GM18868 (cell line): Measurements from ENCODE around the gene PRKAG2.

ENCODE experiments used
- ATAC-seq: cut with Tn5 transposase; IDR thresholded peaks from one replicate; pipeline ENCODE4 v1.9.1; 2021; ENCODE audit warnings: mild to moderate bottlenecking, moderate library complexity; ENCODE audit not compliant: unreplicated experiment

PRKAG2 gene

GRCh38 chr7:151866761-151867655 lies 9.9 kb downstream of the PRKAG2 start:
- no peak for ATAC-seq

DNA sequence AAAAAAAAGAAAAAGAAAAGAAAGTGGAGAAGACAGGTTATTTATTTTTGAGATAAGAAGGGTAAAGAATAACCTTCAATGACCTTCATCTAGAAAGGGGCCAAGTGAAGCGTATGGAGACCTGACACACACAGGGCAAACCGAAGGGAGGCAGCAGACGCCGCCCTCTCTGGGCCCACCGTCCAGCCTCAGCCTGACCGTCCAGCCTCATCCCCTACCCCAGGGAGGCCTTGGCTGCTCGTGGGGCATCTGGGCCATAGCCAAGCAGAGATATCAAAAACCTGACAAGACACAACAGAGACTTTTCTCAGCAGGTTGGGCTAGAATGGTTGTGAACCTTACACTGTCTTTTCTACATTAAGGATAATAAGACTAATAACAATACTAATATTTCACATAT lies 10.9 kb downstream of the PRKAG2 start:
- no peak for ATAC-seq

DNA sequence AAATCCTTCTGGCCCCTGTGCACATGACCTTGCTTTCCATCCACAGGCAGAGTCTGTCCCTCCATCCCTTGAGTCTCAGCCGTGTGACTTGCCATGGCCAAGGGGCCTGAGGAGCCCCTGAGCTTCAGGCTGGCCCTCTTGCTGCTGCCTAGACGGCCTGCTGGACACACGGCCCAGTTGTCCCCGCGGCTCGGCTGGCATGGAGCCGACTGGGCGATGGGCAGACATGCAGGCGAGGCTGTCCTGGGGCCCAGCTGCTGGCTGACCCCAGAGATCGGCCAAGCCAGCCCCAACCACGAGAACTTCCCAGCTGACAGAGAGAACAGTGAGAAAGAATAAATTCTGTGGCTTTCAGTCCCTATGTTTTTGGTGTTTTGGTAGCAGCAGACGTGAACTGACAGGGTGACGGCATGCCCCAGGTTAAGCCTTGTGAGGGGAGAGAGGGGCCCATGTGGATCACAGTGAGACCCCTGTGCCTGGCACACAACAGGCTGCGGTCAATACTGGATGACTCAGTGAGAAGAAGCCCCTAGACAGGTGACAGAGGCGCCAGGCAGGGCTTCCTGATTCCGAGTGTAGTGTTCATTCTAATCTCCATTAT lies 11.7 kb downstream of the PRKAG2 start:
- no peak for ATAC-seq

- no peak for ATAC-seq
These were observed 12.4 kb downstream of the PRKAG2 start for GRCh38 chr7:151864561-151864960.

DNA sequence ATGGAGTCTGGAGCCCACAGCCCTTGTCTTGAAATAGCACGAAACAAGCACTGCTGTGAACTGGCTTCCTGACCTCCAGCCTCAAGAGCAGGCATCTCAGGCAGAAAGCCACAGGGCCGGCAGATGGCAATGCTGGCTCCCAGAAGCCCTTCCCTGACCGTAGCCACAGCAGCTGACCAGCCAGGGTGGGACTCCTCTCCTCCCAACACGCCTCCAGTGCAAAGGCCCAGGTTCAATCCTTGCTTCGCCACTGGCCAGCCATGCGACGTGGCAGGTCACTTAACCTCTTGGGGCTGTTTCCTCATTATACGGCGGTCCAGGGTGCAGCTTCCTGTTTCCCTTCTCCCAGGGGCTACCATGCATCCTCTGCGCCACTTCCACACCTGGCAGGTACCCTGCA lies 12.8 kb downstream of the PRKAG2 start:
- ATAC-seq = no peak

DNA sequence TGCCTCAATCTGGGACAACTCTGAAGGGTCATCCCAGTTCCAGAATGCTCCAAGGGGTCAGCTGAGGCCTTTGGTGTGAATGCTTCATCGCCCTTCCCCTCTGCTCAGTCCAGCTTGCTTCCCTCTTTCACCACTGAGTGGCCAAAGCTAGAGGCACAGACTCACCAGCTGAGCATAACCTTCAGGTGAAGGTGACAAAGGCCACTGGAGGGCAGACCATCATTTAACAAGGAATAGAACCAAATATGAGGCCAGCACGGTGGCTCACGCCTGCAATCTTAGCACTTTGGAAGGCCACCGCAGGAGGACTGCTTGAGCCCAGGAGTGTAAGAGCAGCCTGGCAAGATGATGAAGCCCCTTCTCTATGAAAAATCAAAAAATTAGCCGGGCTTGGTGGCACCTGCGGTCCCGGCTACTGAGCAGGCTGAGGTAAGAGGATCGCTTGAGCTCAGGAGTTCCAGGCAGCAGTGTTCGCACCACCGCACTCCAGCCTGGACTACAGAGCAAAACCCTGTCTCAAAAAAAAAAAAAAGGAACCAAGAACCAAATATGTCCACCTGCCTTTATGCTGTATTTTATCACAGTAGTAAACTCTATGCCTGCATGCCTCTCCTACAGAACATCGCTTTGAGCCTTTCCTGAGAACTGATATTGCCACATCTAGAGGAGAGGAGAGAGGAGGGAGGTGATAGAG lies 13.4 kb downstream of the PRKAG2 start:
- no peak for ATAC-seq

DNA sequence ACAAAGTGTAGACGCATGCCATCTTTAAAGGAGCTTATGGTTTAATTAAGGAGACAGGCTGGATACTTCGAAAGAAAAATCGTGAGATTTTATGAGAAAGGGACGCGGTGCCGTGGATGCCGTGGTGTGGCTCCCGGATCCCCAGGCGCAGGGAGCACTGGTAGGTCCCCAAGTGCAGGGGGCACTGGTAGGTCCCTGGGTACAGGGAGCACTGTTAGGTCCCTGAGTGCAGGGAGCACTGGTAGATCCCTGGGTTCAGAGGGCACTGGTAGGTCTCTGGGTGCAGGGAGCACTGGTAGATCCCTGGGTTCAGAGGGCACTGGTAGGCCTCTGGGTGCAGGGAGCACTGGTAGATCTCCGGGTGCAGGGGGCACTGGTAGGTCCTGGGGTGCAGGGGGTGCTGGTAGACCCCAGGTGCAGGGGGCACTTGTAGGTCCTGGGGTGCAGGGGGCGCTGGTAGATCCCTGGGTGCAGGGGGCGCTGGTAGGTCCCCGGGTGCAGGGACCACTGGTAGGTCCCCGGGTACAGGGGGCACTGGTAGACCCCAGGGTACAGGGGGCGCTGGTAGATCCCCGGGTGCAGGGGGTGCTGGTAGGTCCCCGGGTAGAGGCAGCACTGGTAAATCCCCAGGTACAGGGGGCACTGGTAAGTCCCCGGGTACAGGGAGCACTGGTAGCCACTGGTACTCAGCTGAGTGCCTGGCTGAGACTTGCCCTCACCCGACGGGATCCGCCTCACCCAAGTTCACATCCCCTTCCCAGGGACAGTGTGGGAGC lies 14.1 kb downstream of the PRKAG2 start:
- ATAC-seq = no peak

GRCh38 chr7:151861881-151862280 lies 15.0 kb downstream of the PRKAG2 start:
- no peak for ATAC-seq

DNA sequence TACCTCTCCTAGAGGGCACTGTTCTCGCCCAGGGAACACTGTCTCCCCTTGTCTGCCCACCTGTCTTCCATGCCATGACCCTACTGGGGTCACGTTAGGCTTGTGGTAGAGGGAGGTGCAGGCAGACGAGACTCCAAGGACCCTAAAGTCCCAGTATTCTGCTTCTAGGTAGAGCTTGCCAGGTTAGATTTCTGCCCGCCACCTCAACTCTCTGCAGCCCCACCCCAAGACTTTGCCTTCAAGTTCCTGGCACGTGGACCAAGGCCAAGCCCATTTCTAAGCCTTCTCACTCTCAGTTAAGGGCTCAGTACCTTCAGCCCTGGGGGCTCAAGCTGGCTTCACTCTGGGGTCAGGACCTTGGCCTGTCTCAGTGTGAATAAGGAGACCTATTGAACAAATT lies 16.1 kb downstream of the PRKAG2 start:
- no peak for ATAC-seq

DNA sequence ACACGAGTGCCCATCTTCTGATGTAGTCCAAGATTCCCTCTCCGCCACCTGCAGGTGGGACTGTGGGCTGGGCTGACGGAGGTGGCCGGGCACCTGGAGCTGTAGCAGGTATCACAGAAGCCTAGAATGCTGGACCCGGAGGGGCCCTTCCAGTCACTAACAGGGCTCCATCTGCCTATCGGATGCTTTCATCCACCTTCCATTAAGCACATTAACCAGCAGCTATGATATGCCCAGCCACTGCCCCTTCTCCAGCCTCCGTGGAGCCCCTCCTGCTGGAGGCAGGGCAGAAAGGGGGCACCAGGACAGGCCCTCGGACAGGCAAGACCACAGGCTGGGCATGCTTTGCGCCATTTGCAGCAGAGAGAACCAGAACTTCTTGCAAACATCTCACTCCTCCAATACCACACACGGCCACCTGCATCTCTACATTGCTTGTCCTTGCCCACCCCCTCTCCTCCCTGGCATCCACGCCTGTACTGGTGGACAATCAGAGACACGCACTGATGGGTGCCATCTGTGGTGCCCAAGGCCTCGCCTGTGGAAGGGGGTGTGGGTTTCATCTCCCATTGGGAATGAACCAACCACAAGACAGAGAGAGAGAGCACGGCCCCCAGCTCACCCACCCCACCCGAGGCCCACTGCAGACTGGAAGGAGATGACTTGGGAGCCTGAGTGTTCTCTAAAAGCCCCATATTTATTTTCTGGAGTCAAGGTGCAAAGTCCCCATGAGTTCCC lies 16.8 kb downstream of the PRKAG2 start:
- no peak for ATAC-seq

GRCh38 chr7:151859111-151859947 lies 17.6 kb downstream of the PRKAG2 start:
- no peak for ATAC-seq

- ATAC-seq = no peak
These were observed 18.5 kb downstream of the PRKAG2 start for GRCh38 chr7:151858456-151858855.

- ATAC-seq = no peak
These were observed 19.0 kb downstream of the PRKAG2 start for GRCh38 chr7:151857866-151858450.

GRCh38 chr7:151857412-151857811 lies 19.5 kb downstream of the PRKAG2 start:
- no peak for ATAC-seq

DNA sequence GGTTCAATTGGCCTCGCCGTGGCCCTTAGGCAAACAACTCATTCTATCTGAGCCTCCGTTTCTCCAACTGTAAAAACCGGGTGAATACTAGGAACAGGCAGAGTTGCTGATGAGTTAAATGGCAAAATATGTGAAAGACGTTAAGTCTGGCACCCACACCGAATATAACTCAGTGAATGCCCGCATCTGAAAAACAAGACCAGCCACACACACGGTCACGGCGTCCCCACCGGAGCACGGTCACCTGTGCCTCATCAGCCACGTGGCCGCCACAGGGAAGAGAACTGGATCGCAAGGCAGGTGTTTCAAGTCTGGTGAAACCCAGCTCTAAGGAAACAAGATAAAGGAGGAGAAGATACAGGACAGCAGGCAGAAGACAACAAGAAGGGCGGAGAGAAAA lies 20.4 kb downstream of the PRKAG2 start:
- no peak for ATAC-seq

- no peak for ATAC-seq
These were observed 20.8 kb downstream of the PRKAG2 start for GRCh38 chr7:151856098-151856497.

DNA sequence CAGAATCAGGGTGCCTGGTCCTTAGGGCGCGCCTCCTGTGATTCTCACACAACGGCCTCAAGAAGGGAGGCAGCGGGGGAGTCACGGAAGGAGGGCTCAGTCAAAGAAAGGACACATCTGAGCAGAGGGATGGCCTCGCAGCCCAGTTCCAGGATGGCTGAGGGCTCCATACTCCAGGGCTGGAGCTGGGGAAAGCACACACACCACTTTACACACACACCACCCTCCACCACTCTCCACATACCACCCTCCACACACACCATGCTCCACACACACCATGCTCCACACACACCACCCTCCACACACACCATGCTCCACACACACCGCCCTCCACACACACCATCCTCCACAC lies 22.2 kb downstream of the PRKAG2 start:
- ATAC-seq = no peak

GRCh38 chr7:151853896-151854719 lies 22.8 kb downstream of the PRKAG2 start:
- no peak for ATAC-seq
